Astrocyte (in vitro differentiated cells and primary cell): ENCODE measurements around the gene ABHD2. TPM values are rescaled to one million over a fixed set of nuclear protein-coding genes. Genes with fewer than 3 reads are reported as not detected.
"Not testable (repeated sequence)": the region's sequence is repeated elsewhere in the genome, so short reads cannot be mapped to it uniquely, and the experiment has no call there.

Source experiments
- DNase-seq: peaks from one replicate; pipeline ENCODE4 v3.0.0-alpha.2; 2010; ENCODE audit warnings: low read depth
- FAIRE-seq: peaks from 2 replicates; lab custom pipeline; 2011; peaks lifted over from hg19 to GRCh38; lab: Jason Lieb, UNC
- H2AFZ ChIP-seq: 2 replicates; pipeline ENCODE4 v1.6.0; 2012; ENCODE audit warnings: low read depth, low read length, inconsistent platforms
- H3K27ac ChIP-seq: 2 replicates; pipeline ENCODE4 v1.5.1; 2011; ENCODE audit warnings: low read depth, low read length, inconsistent platforms
- H3K27me3 ChIP-seq: 2 replicates; pipeline ENCODE4 v1.6.0; 2011; ENCODE audit warnings: low read length, inconsistent platforms; ENCODE audit not compliant: insufficient read depth
- H3K36me3 ChIP-seq: 2 replicates; pipeline ENCODE4 v1.5.1; 2011; ENCODE audit warnings: low read length, inconsistent platforms; ENCODE audit not compliant: insufficient read depth
- H3K4me1 ChIP-seq: 2 replicates; pipeline ENCODE4 v1.5.1; 2011; ENCODE audit warnings: low read length, inconsistent platforms; ENCODE audit not compliant: insufficient read depth
- H3K4me2 ChIP-seq: 2 replicates; pipeline ENCODE4 v1.6.0; 2012; ENCODE audit warnings: low read length, inconsistent platforms
- H3K4me3 ChIP-seq: 2 replicates; pipeline ENCODE4 v1.5.1; 2011; ENCODE audit warnings: low read depth, mild to moderate bottlenecking, low read length, inconsistent platforms; ENCODE audit not compliant: insufficient read depth
- H3K79me2 ChIP-seq: 2 replicates; pipeline ENCODE4 v1.6.0; 2012; ENCODE audit warnings: mild to moderate bottlenecking, low read length, inconsistent platforms; ENCODE audit not compliant: insufficient read depth
- H3K9ac ChIP-seq: 2 replicates; pipeline ENCODE4 v1.6.0; 2012; ENCODE audit warnings: mild to moderate bottlenecking, low read length, inconsistent platforms
- H3K9me3 ChIP-seq: 2 replicates; pipeline ENCODE4 v1.5.1; 2012; ENCODE audit warnings: low read depth, mild to moderate bottlenecking, low read length, inconsistent platforms; ENCODE audit not compliant: insufficient read depth
- H4K20me1 ChIP-seq: 2 replicates; pipeline ENCODE4 v1.6.0; 2012; ENCODE audit warnings: low read length, inconsistent platforms; ENCODE audit not compliant: insufficient read depth
- H3K27ac Mint-ChIP-seq: one replicate; pipeline ENCODE4 v1.8.0; 2021; ENCODE audit warnings: mild to moderate bottlenecking, mixed read lengths; ENCODE audit not compliant: unreplicated experiment
- H3K27me3 Mint-ChIP-seq: one replicate; pipeline ENCODE4 v1.8.0; 2021; ENCODE audit warnings: low read depth, mixed read lengths; ENCODE audit not compliant: unreplicated experiment
- H3K36me3 Mint-ChIP-seq: one replicate; pipeline ENCODE4 v1.8.0; 2021; ENCODE audit warnings: low read depth, mixed read lengths; ENCODE audit not compliant: unreplicated experiment
- H3K4me1 Mint-ChIP-seq: one replicate; pipeline ENCODE4 v1.8.0; 2021; ENCODE audit warnings: low read depth, mixed read lengths; ENCODE audit not compliant: unreplicated experiment
- H3K4me3 Mint-ChIP-seq: one replicate; pipeline ENCODE4 v1.8.0; 2021; ENCODE audit warnings: mild to moderate bottlenecking, moderate library complexity, mixed read lengths; ENCODE audit not compliant: unreplicated experiment
- H3K9me3 Mint-ChIP-seq: one replicate; pipeline ENCODE4 v1.8.0; 2021; ENCODE audit warnings: mild to moderate bottlenecking, mixed read lengths; ENCODE audit not compliant: unreplicated experiment
- EZH2 ChIP-seq: IDR thresholded peaks from 2 replicates; pipeline ENCODE4 v1.6.1; 2012; ENCODE audit warnings: mild to moderate bottlenecking, low read length, inconsistent platforms; ENCODE audit not compliant: insufficient read depth
- total RNA-seq: library from RNA; stranded (reverse); gene quantifications from 2 replicates; pipeline ENCODE4 v1.2.1, GENCODE V29; 2021
- TF ChIP-seq, protein P1 (sequence below): IDR thresholded peaks from 2 replicates; pipeline ENCODE4 v1.5.1; 2011; ENCODE audit warnings: low read depth, mild to moderate bottlenecking, inconsistent platforms, low read length, moderate library complexity; ENCODE audit not compliant: insufficient read depth

Gene ABHD2
- total RNA-seq, 1 donor from 2014 or later, result 41.3 TPM

DNA sequence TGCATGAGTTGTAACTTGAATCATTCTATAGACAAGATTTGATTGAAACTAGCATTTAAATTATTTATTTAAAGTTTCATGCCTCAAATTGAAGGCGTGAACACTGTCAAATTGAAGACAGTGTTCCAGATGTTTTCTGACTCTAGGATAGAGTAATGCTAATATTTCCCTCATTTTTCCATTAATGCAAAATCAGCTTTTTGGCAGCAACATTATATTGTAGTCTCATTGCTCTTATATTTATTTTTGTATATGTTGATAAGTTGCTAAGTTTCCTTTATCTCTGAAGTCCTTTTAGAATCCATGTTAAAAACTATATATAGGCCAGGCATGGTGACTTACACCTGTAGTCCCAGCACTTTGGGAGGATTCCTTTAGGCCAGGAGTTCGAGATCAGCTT is 160.3 kb downstream of the ABHD2 start:
- TF ChIP-seq, protein P1, sequence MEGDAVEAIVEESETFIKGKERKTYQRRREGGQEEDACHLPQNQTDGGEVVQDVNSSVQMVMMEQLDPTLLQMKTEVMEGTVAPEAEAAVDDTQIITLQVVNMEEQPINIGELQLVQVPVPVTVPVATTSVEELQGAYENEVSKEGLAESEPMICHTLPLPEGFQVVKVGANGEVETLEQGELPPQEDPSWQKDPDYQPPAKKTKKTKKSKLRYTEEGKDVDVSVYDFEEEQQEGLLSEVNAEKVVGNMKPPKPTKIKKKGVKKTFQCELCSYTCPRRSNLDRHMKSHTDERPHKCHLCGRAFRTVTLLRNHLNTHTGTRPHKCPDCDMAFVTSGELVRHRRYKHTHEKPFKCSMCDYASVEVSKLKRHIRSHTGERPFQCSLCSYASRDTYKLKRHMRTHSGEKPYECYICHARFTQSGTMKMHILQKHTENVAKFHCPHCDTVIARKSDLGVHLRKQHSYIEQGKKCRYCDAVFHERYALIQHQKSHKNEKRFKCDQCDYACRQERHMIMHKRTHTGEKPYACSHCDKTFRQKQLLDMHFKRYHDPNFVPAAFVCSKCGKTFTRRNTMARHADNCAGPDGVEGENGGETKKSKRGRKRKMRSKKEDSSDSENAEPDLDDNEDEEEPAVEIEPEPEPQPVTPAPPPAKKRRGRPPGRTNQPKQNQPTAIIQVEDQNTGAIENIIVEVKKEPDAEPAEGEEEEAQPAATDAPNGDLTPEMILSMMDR, result no peak
- no peak for TF ChIP-seq EZH2
- Mint-ChIP-seq H3K27me3 (no peaks in the 10 kb centered on the region), H3K4me3 (no peak overlapping the region), H3K27ac (no peak overlapping the region), H3K36me3 (no peaks in the 10 kb centered on the region), H3K4me1 (peaks cover 3% of the 10 kb centered on the region), H3K9me3 (no peaks in the 10 kb centered on the region)
- FAIRE-seq, result no peak
- H3K4me3 ChIP-seq, result no peak overlapping the region
- no peak overlapping the region for H3K27ac ChIP-seq
- peaks cover 4% of the 10 kb centered on the region for H3K4me1 ChIP-seq
- no peak overlapping the region for H2AFZ ChIP-seq
- no peak overlapping the region for H3K9ac ChIP-seq
- H3K4me2 ChIP-seq, result no peak overlapping the region
- no peaks in the 10 kb centered on the region for H3K9me3 ChIP-seq
- no peaks in the 10 kb centered on the region for H3K36me3 ChIP-seq
- H4K20me1 ChIP-seq, result no peaks in the 10 kb centered on the region
- no peak for DNase-seq
- peaks cover 30% of the 10 kb centered on the region for H3K79me2 ChIP-seq
- H3K27me3 ChIP-seq, result no peaks in the 10 kb centered on the region

DNA sequence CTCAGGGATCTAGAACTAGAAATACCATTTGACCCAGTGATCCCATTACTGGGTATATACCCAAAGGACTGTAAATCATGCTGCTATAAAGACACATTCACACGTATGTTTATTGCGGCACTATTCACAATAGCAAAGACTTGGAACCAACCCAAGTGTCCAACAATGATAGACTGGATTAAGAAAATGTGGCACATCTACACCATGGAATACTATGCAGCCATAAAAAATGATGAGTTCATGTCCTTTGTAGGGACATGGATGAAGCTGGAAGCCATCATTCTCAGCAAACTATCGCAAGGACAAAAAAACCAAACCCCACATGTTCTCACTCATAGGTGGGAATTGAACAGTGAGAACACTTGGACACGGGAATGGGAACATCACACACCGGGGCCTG is 161.9 kb downstream of the ABHD2 start:
- H3K4me3 ChIP-seq, H3K9me3 Mint-ChIP-seq, H3K27me3 ChIP-seq, H3K27ac Mint-ChIP-seq, H3K9ac ChIP-seq, FAIRE-seq, DNase-seq, H3K27me3 Mint-ChIP-seq, H3K4me3 Mint-ChIP-seq, H3K36me3 Mint-ChIP-seq, H3K4me2 ChIP-seq, H3K4me1 ChIP-seq, H2AFZ ChIP-seq, H4K20me1 ChIP-seq, H3K4me1 Mint-ChIP-seq, H3K36me3 ChIP-seq, H3K27ac ChIP-seq, H3K9me3 ChIP-seq: not testable (repeated sequence)
- H3K79me2 ChIP-seq, result peaks cover 23% of the 10 kb centered on the region

Other genes starting within 250 kb of the ABHD2 start
- 6.8 and 8.2 TPM in 2 replicates for gene HAPLN3, start 192.9 kb upstream of the ABHD2 start, total RNA-seq
- 276 and 302 TPM in 2 replicates for gene MFGE8, start 175.1 kb upstream of the ABHD2 start, total RNA-seq
- gene RLBP1, start 133.1 kb downstream of the ABHD2 start, total RNA-seq, result not detected in 2 replicates
- 7.8 and 10.6 TPM in 2 replicates for gene FANCI, start 155.5 kb downstream of the ABHD2 start, total RNA-seq
- 48.5 and 54.4 TPM in 2 replicates for gene POLG, start 246.4 kb downstream of the ABHD2 start, total RNA-seq